Liver (tissue), 3 donors: ENCODE data around the gene DNAI2.

Experiments used
- CTCF ChIP-seq: fragments of 150-350 bp; IDR thresholded peaks from 2 replicates; pipeline ENCODE4 v1.5.1; 2017; ENCODE audit warnings: improper control_type of control experiment, low read depth, low read length; ENCODE audit not compliant: missing input control
- RAD21 ChIP-seq, 2 donors: IDR thresholded peaks; 2 replicates each; pipeline ENCODE4 v1.6.1; 2016; ENCODE audit warnings: antibody characterized with exemption in 2 of 2, mild to moderate bottlenecking in 2 of 2
- TAF1 ChIP-seq: conservative IDR thresholded peaks from 2 replicates; pipeline ENCODE4 v1.6.1; 2016; ENCODE audit warnings: antibody characterized with exemption, mild to moderate bottlenecking
- donor health status: healthy.
- donor health status: healthy.

GRCh38 chr17:74251051-74251450, 23.0 kb upstream of the DNAI2 start:
- TF ChIP-seq CTCF = no peak
- no peak for TF ChIP-seq RAD21 (IDR thresholded peaks at IDR 0.05)
- no peak for TF ChIP-seq TAF1
